Liver (tissue), 9 donors: ENCODE measurements around the gene SMURF2. TPM values are rescaled to one million over a fixed set of nuclear protein-coding genes. Genes with fewer than 3 reads are reported as not detected.

Experiments used
- DNase-seq: peaks from one replicate; pipeline ENCODE4 v3.0.0-alpha.2; 2017; ENCODE audit warnings: low spot score
- H3K27ac ChIP-seq, 2 donors: one replicate each; pipeline ENCODE4 v1.7.0; 2013; ENCODE audit warnings: inconsistent platforms in 2 of 2, low read length in 2 of 2, control low read depth in 1 of 2, low read depth in 1 of 2, mild to moderate bottlenecking in 1 of 2
- H3K27me3 ChIP-seq, 4 donors: one replicate each; pipeline versions ENCODE4 v1.6.1 to v1.7.0; 2013; ENCODE audit warnings: low read length in 3 of 4, inconsistent platforms in 1 of 4, mild to moderate bottlenecking in 1 of 4, moderate library complexity in 1 of 4; ENCODE audit not compliant: control insufficient read depth in 4 of 4, insufficient read depth in 4 of 4
- H3K36me3 ChIP-seq, 4 donors: one replicate each; pipeline versions ENCODE4 v1.6.1 to v1.7.0; 2013; ENCODE audit warnings: low read length in 3 of 4, mild to moderate bottlenecking in 3 of 4, low read depth in 1 of 4, moderate library complexity in 1 of 4; ENCODE audit not compliant: control insufficient read depth in 4 of 4, insufficient read depth in 3 of 4
- H3K4me1 ChIP-seq, 4 donors: one replicate each; pipeline versions ENCODE4 v1.6.1 to v1.7.0; 2013; ENCODE audit warnings: low read length in 3 of 4, mild to moderate bottlenecking in 3 of 4, moderate library complexity in 1 of 4; ENCODE audit not compliant: control insufficient read depth in 4 of 4, insufficient read depth in 4 of 4
- H3K4me3 ChIP-seq, 3 donors: one replicate each; pipeline versions ENCODE4 v1.6.1 to v1.7.0; 2013; ENCODE audit warnings: low read length in 3 of 3, control low read depth in 1 of 3, low read depth in 1 of 3, mild to moderate bottlenecking in 1 of 3
- H3K9ac ChIP-seq, 2 donors: one replicate each; pipeline ENCODE4 v1.7.0; 2013; ENCODE audit warnings: low read length in 2 of 2, mild to moderate bottlenecking in 2 of 2, moderate library complexity in 2 of 2, control low read depth in 1 of 2, low read depth in 1 of 2
- H3K9me3 ChIP-seq, 4 donors: one replicate each; pipeline versions ENCODE4 v1.6.1 to v1.7.0; 2013; ENCODE audit warnings: low read length in 3 of 4; ENCODE audit not compliant: control insufficient read depth in 4 of 4
- ATF3 ChIP-seq: IDR thresholded peaks from 2 replicates; pipeline ENCODE4 v1.6.1; 2016; ENCODE audit warnings: antibody characterized with exemption
- CTCF ChIP-seq: fragments of 150-350 bp; IDR thresholded peaks from 2 replicates; pipeline ENCODE4 v1.5.1; 2017; ENCODE audit warnings: improper control_type of control experiment, low read depth, low read length; ENCODE audit not compliant: missing input control
- EGR1 ChIP-seq, 2 donors: IDR thresholded peaks; 2 replicates each; pipeline ENCODE4 v1.6.1; 2016 to 2018; ENCODE audit warnings: antibody characterized with exemption in 2 of 2, low read depth in 2 of 2
- FOXA1 ChIP-seq: IDR thresholded peaks from 2 replicates; pipeline ENCODE4 v1.6.1; 2016; ENCODE audit warnings: antibody characterized with exemption
- FOXA2 ChIP-seq: IDR thresholded peaks from 2 replicates; pipeline ENCODE4 v1.6.1; 2016; ENCODE audit warnings: antibody characterized with exemption
- GABPA ChIP-seq, 2 donors: IDR thresholded peaks in 1 of 2; conservative IDR thresholded peaks in 1 of 2; 2 replicates each; pipeline ENCODE4 v1.6.1; 2016; ENCODE audit warnings: antibody characterized with exemption in 2 of 2, mild to moderate bottlenecking in 1 of 2, moderate library complexity in 1 of 2
- HNF4A ChIP-seq, 2 donors: conservative IDR thresholded peaks; 2 replicates each; pipeline ENCODE4 v1.6.1; 2016; ENCODE audit warnings: antibody characterized with exemption in 2 of 2, mild to moderate bottlenecking in 2 of 2
- HNF4G ChIP-seq: IDR thresholded peaks from 2 replicates; pipeline ENCODE4 v1.6.1; 2016; ENCODE audit warnings: antibody characterized with exemption
- JUND ChIP-seq, 2 donors: IDR thresholded peaks; 2 replicates each; pipeline ENCODE4 v1.6.1; 2016; ENCODE audit warnings: antibody characterized with exemption in 2 of 2
- MAX ChIP-seq: IDR thresholded peaks from 2 replicates; pipeline ENCODE4 v1.6.1; 2016; ENCODE audit warnings: antibody characterized with exemption
- NR2F2 ChIP-seq: IDR thresholded peaks from 2 replicates; pipeline ENCODE4 v1.6.1; 2016; ENCODE audit warnings: antibody characterized with exemption
- RAD21 ChIP-seq, 2 donors: IDR thresholded peaks; 2 replicates each; pipeline ENCODE4 v1.6.1; 2016; ENCODE audit warnings: antibody characterized with exemption in 2 of 2, mild to moderate bottlenecking in 2 of 2
- REST ChIP-seq: IDR thresholded peaks from 2 replicates; pipeline ENCODE4 v1.6.1; 2016; ENCODE audit warnings: antibody characterized with exemption, mild to moderate bottlenecking
- SP1 ChIP-seq: IDR thresholded peaks from 2 replicates; pipeline ENCODE4 v1.6.1; 2018; ENCODE audit warnings: antibody characterized with exemption, mild to moderate bottlenecking
- YY1 ChIP-seq: IDR thresholded peaks from 2 replicates; pipeline ENCODE4 v1.6.1; 2016; ENCODE audit warnings: antibody characterized with exemption, mild to moderate bottlenecking
- ZBTB33 ChIP-seq: IDR thresholded peaks from 2 replicates; pipeline ENCODE4 v1.6.1; 2016; ENCODE audit warnings: antibody characterized with exemption
- WGBS: extraction: QIAGEN DNeasy Blood & Tissue Kit; methylation state at CpG from one replicate; pipeline ENCODE4 v1.1.7; 2013; 5-methylcytosine and 5-hydroxymethylcytosine counted together
- polyA plus RNA-seq, 2 donors: library from polyadenylated mRNA; stranded (reverse) in 1 of 2; unstranded in 1 of 2; fragments of 200-250 nt in 1 of 2; fragments of >200 nt in 1 of 2; fragmentation: Nextera tagmentation in 1 of 2; extraction: Ambion mirVana in 1 of 2; gene quantifications; one replicate each; pipeline versions ENCODE4 v1.2.1 to v1.2.3, GENCODE V29; 2013 to 2015
- total RNA-seq, 2 donors: library from RNA; depleted of rRNA; stranded (reverse); fragments of >200 nt; gene quantifications; one replicate each; pipeline ENCODE4 v1.2.3, GENCODE V29; 2014
- donor health status: healthy.
- donor health status: healthy.
- donor health status: healthy.
- donor health status: healthy.
- donor health status: healthy.

SMURF2 gene
- total and polyA plus RNA-seq, 4 donors = 2.0 to 6.9 (median 3.5) TPM

- Histone ChIP-seq H3K4me1 (peaks cover 0 to 11% (median 2%) of the 10 kb centered on the region in 4 donors), H3K4me3 (no peak overlapping the region), H3K27me3 (no peaks in the 10 kb centered on the region), H3K9ac (no peak overlapping the region), H3K36me3 (no peaks in the 10 kb centered on the region), H3K27ac (no peak overlapping the region), H3K9me3 (no peaks in the 10 kb centered on the region)
- WGBS = 95% methylated on average over 6 of the region's 6 CpGs
- TF ChIP-seq SP1 (no peak), NR2F2 (no peak), FOXA1 (no peak), YY1 (no peak), ATF3 (no peak), FOXA2 (no peak), HNF4G (no peak), EGR1 (IDR thresholded peaks at IDR 0.05; ENCODE audit: low read depth in 2 of 2) (no peak), RAD21 (IDR thresholded peaks at IDR 0.05) (no peak), MAX (no peak), CTCF (no peak), HNF4A (conservative IDR thresholded peaks at IDR 0.05) (no peak)
- DNase-seq = no peak
These were observed 31.5 kb downstream of the SMURF2 start for GRCh38 chr17:64630309-64631223.

- Histone ChIP-seq H3K9me3 (no peaks in the 10 kb centered on the region), H3K9ac (no peak overlapping the region), H3K4me1 (peaks cover 0 to 11% (median 3%) of the 10 kb centered on the region in 4 donors), H3K36me3 (no peaks in the 10 kb centered on the region), H3K27me3 (no peaks in the 10 kb centered on the region), H3K4me3 (no peak overlapping the region), H3K27ac (no peak overlapping the region)
- TF ChIP-seq JUND (IDR thresholded peaks at IDR 0.05) (no peak), GABPA (IDR thresholded peaks at IDR 0.05 in 1 of 2, conservative IDR thresholded peaks at IDR 0.05 in 1 of 2) (no peak)
- WGBS = 82% methylated on average over 1 of the region's 1 CpG
- DNase-seq = no peak
These were observed 33.5 kb downstream of the SMURF2 start for GRCh38 chr17:64628641-64629040.

GRCh38 chr17:64627797-64628196 lies 34.3 kb downstream of the SMURF2 start:
- WGBS = 66% methylated on average over 5 of the region's 5 CpGs
- no peak for DNase-seq
- peaks cover 0 to 11% (median 3%) of the 10 kb centered on the region in 4 donors for H3K4me1 ChIP-seq
- TF ChIP-seq REST = no peak
- peak; percentile 34 for TF ChIP-seq YY1
- no peak for TF ChIP-seq ATF3
- no peak for TF ChIP-seq ZBTB33
- no peak for TF ChIP-seq CTCF
- peak in 1 of 2 donors; percentile 3 for TF ChIP-seq GABPA (IDR thresholded peaks at IDR 0.05 in 1 of 2, conservative IDR thresholded peaks at IDR 0.05 in 1 of 2)
- TF ChIP-seq SP1 = no peak

More at GRCh38 chr17:64627797-64628196, 34.3 kb downstream of the SMURF2 start:
- Histone ChIP-seq H3K9me3 (no peaks in the 10 kb centered on the region), H3K4me3 (no peak overlapping the region), H3K27me3 (no peaks in the 10 kb centered on the region), H3K27ac (no peak overlapping the region), H3K36me3 (no peaks in the 10 kb centered on the region), H3K9ac (no peak overlapping the region)
